Spleen (tissue), 11 donors: ENCODE results near the gene ALMS1. TPM values are rescaled to one million over a fixed set of nuclear protein-coding genes. Genes with fewer than 3 reads are reported as not detected.

Experiments used
- DNase-seq: peaks from one replicate; pipeline ENCODE4 v3.0.0-alpha.2; 2020
- H3K27ac ChIP-seq, 8 donors: fragments of 200-600 bp; sonication (generic) in 7 of 8; 1 replicate in 4 of 8; 2 replicates in 4 of 8; pipeline versions ENCODE4 v1.5.0 to v1.8.0; 2016 to 2021; ENCODE audit warnings: inconsistent platforms in 4 of 8, mild to moderate bottlenecking in 4 of 8, moderate library complexity in 1 of 8
- H3K27me3 ChIP-seq, 7 donors: fragments of 200-600 bp; sonication (generic) in 6 of 7; replicated peaks in 1 of 7; 1 replicate in 4 of 7; 2 replicates in 3 of 7; pipeline versions ENCODE4 v1.5.0 to v1.8.0; 2016 to 2021; ENCODE audit warnings: inconsistent platforms in 3 of 7, mild to moderate bottlenecking in 1 of 7
- H3K36me3 ChIP-seq, 6 donors: fragments of 200-600 bp; sonication (generic) in 5 of 6; 1 replicate in 4 of 6; 2 replicates in 2 of 6; pipeline versions ENCODE4 v1.5.0 to v1.8.0; 2016 to 2021; ENCODE audit warnings: inconsistent platforms in 2 of 6
- H3K4me1 ChIP-seq, 6 donors: fragments of 200-600 bp; sonication (generic) in 5 of 6; 1 replicate in 3 of 6; 2 replicates in 3 of 6; pipeline versions ENCODE4 v1.5.0 to v1.8.0; 2016 to 2021; ENCODE audit warnings: inconsistent platforms in 3 of 6
- H3K4me3 ChIP-seq, 8 donors: fragments of 200-600 bp; sonication (generic) in 7 of 8; 1 replicate in 4 of 8; 2 replicates in 4 of 8; pipeline versions ENCODE4 v1.5.0 to v1.8.0; 2016 to 2021; ENCODE audit warnings: inconsistent platforms in 4 of 8, mild to moderate bottlenecking in 4 of 8, moderate library complexity in 2 of 8
- H3K9me3 ChIP-seq, 8 donors: fragments of 200-600 bp; sonication (generic) in 7 of 8; 1 replicate in 4 of 8; 2 replicates in 4 of 8; pipeline versions ENCODE4 v1.5.0 to v1.8.0; 2016 to 2021; ENCODE audit warnings: inconsistent platforms in 4 of 8
- CTCF ChIP-seq, 11 experiments: fragments of 200-600 bp in 7 of 11; fragments of 450-650 bp in 4 of 11; sonication (generic) in 4 of 11; IDR thresholded peaks in 8 of 11; conservative IDR thresholded peaks in 3 of 11; 1 replicate in 7 of 11; 2 replicates in 4 of 11; pipeline versions ENCODE4 v1.4.0 to v1.8.0; 2016 to 2021; ENCODE audit warnings: antibody characterized with exemption in 11 of 11, inconsistent platforms in 4 of 11, mild to moderate bottlenecking in 1 of 11
- POLR2A ChIP-seq, 3 donors: fragments of 450-650 bp; IDR thresholded peaks; one replicate each; pipeline ENCODE4 v1.5.1; 2017; ENCODE audit warnings: antibody characterized with exemption in 3 of 3, mild to moderate bottlenecking in 1 of 3
- POLR2AphosphoS5 ChIP-seq, 3 donors: sonication (generic); formaldehyde crosslinking; IDR thresholded peaks; one replicate each; pipeline ENCODE4 v1.5.1; 2017; ENCODE audit warnings: antibody characterized with exemption in 3 of 3
- WGBS, 5 donors: extraction: QIAGEN DNeasy Blood & Tissue Kit in 3 of 5; methylation state at CpG; one replicate each; pipeline versions ENCODE4 v1.1.5 to v1.1.7; 2013 to 2018; 5-methylcytosine and 5-hydroxymethylcytosine counted together
- intact Hi-C: fragments of 100-400 bp; cut with DNase I; formaldehyde crosslinking; loops from one replicate; pipeline ENCODE4 v1.15.0; 2023; ENCODE audit warnings: low total_unique reads
- polyA plus RNA-seq, 3 donors: library from polyadenylated mRNA; stranded (reverse); fragments of 200-250 nt; gene quantifications; one replicate each; pipeline ENCODE4 v1.2.1, GENCODE V29; 2013
- total RNA-seq, 7 donors: library from RNA; depleted of rRNA in 3 of 7; stranded (reverse); fragments of >200 nt in 3 of 7; fragmentation: NEBNext Ultra II Directional in 4 of 7; extraction: Animal tissue kit (Norgen Biotek cat#: 25700) in 4 of 7; gene quantifications; one replicate each; pipeline versions ENCODE4 v1.1.0 to v1.2.1, GENCODE V29; 2016 to 2021
- donor health status: healthy with polysubstance abuse.
- donor health status: DM: no; HTN: no; CAD: no; lungs with moderate emphysema.
- donor health status: DM: no; HTN: no; CAD: no.
- donor health status: Bipolar disorder and iron deficiency.
- donor health status: healthy.
- donor health status: DM: no; HTN: no; CAD: no.
- donor health status: DM: yes; HTN: yes; CAD: no.

Gene ALMS1
- total and polyA plus RNA-seq, 10 donors, result 3.8 to 34.2 (median 17.7) TPM

- no peak overlapping the region for H3K4me3 ChIP-seq
- H3K27ac ChIP-seq, result no peak overlapping the region
- no peaks in the 10 kb centered on the region for H3K4me1 ChIP-seq
- TF ChIP-seq CTCF (IDR thresholded peaks at IDR 0.05 in 8 of 11, conservative IDR thresholded peaks at IDR 0.05 in 3 of 11), result no peak
- no peak for TF ChIP-seq POLR2AphosphoS5 (IDR thresholded peaks at IDR 0.05)
- no peak for TF ChIP-seq POLR2A (IDR thresholded peaks at IDR 0.05)
- H3K36me3 ChIP-seq, result peaks cover 0 to 66% (median 2%) of the 10 kb centered on the region in 6 donors
- no peaks in the 10 kb centered on the region for H3K9me3 ChIP-seq
- no peak for DNase-seq
- WGBS, 5 donors, result 94 to 99% (median 98%) methylated on average over 3 of the region's 3 CpGs
- intact Hi-C loops, result no loop called here
- H3K27me3 ChIP-seq, result no peaks in the 10 kb centered on the region
Observed at GRCh38 chr2:73423913-73424312, 38.3 kb downstream of the ALMS1 start.

GRCh38 chr2:73426176-73426575, 40.5 kb downstream of the ALMS1 start:
- Histone ChIP-seq H3K4me1 (no peaks in the 10 kb centered on the region), H3K27me3 (no peaks in the 10 kb centered on the region), H3K4me3 (no peak overlapping the region), H3K36me3 (peaks cover 0 to 43% (median 2%) of the 10 kb centered on the region in 6 donors), H3K9me3 (no peaks in the 10 kb centered on the region), H3K27ac (no peak overlapping the region)
- DNase-seq, result no peak
- TF ChIP-seq POLR2A (IDR thresholded peaks at IDR 0.05) (no peak), CTCF (IDR thresholded peaks at IDR 0.05 in 8 of 11, conservative IDR thresholded peaks at IDR 0.05 in 3 of 11) (no peak), POLR2AphosphoS5 (IDR thresholded peaks at IDR 0.05) (no peak)
- intact Hi-C loops, result no loop called here
- WGBS, 5 donors, result 80 to 92% (median 89%) methylated on average over 3 of the region's 3 CpGs

GRCh38 chr2:73436019-73436418, 50.4 kb downstream of the ALMS1 start:
- intact Hi-C loops, result no loop called here
- Histone ChIP-seq H3K4me3 (no peak overlapping the region), H3K27ac (no peak overlapping the region), H3K4me1 (no peaks in the 10 kb centered on the region), H3K9me3 (peaks cover 6 to 30% (median 21%) of the 10 kb centered on the region in 8 donors), H3K36me3 (peaks cover 0 to 88% (median 33%) of the 10 kb centered on the region in 6 donors), H3K27me3 (no peaks in the 10 kb centered on the region)
- 97 to 100% (median 98%) methylated on average over 1 of the region's 1 CpG for whole genome bisulfite sequencing, 5 donors
- DNase-seq, result no peak
- no peak for TF ChIP-seq POLR2AphosphoS5 (IDR thresholded peaks at IDR 0.05)

- Histone ChIP-seq H3K27me3 (no peaks in the 10 kb centered on the region), H3K27ac (no peak overlapping the region), H3K4me1 (no peaks in the 10 kb centered on the region), H3K9me3 (no peaks in the 10 kb centered on the region), H3K4me3 (no peak overlapping the region), H3K36me3 (peaks cover 0 to 96% (median 20%) of the 10 kb centered on the region in 6 donors)
- no peak for DNase-seq
- intact Hi-C loops, result no loop called here
- WGBS, 5 donors, result 92 to 99% (median 97%) methylated on average over 3 of the region's 3 CpGs
- TF ChIP-seq POLR2A (IDR thresholded peaks at IDR 0.05), result no peak
- TF ChIP-seq CTCF (IDR thresholded peaks at IDR 0.05 in 8 of 11, conservative IDR thresholded peaks at IDR 0.05 in 3 of 11), result no peak
- TF ChIP-seq POLR2AphosphoS5 (IDR thresholded peaks at IDR 0.05), result no peak
Observed at GRCh38 chr2:73444202-73444601, 58.6 kb downstream of the ALMS1 start.

- Histone ChIP-seq H3K36me3 (peaks cover 0 to 94% (median 21%) of the 10 kb centered on the region in 6 donors), H3K27me3 (no peaks in the 10 kb centered on the region), H3K27ac (no peak overlapping the region), H3K4me3 (no peak overlapping the region), H3K9me3 (no peaks in the 10 kb centered on the region), H3K4me1 (no peaks in the 10 kb centered on the region)
- TF ChIP-seq POLR2A (IDR thresholded peaks at IDR 0.05), result no peak
- TF ChIP-seq POLR2AphosphoS5 (IDR thresholded peaks at IDR 0.05), result no peak
- no peak for TF ChIP-seq CTCF (IDR thresholded peaks at IDR 0.05 in 8 of 11, conservative IDR thresholded peaks at IDR 0.05 in 3 of 11)
- DNase-seq, result no peak
- WGBS, 5 donors, result 72 to 87% (median 79%) methylated on average over 3 of the region's 3 CpGs
- intact Hi-C loops, result no loop called here
Observed at GRCh38 chr2:73448856-73449255, 63.2 kb downstream of the ALMS1 start.
